Hepatocyte (in vitro differentiated cells): Measurements from ENCODE around the gene ZNF407. TPM values are rescaled to one million over a fixed set of nuclear protein-coding genes. Genes with fewer than 3 reads are reported as not detected.

Source experiments
- DNase-seq: peaks from one replicate; pipeline ENCODE4 v3.0.0-alpha.2; 2016; ENCODE audit warnings: low spot score
- H2AFZ ChIP-seq: fragments of 200-600 bp; sonication (generic); 2 replicates; pipeline ENCODE4 v1.6.0; 2016; ENCODE audit warnings: antibody characterized with exemption, mild to moderate bottlenecking
- H3K27ac ChIP-seq: fragments of 200-600 bp; sonication (generic); 2 replicates; pipeline ENCODE4 v1.5.1; 2016; ENCODE audit warnings: mild to moderate bottlenecking
- H3K27me3 ChIP-seq: fragments of 200-600 bp; sonication (generic); 2 replicates; pipeline ENCODE4 v1.6.1; 2016
- H3K36me3 ChIP-seq: fragments of 200-600 bp; sonication (generic); replicated peaks from 2 replicates; pipeline ENCODE4 v1.5.1; 2016; ENCODE audit warnings: low read depth; ENCODE audit not compliant: insufficient read depth
- H3K4me1 ChIP-seq: fragments of 200-600 bp; sonication (generic); 2 replicates; pipeline ENCODE4 v1.5.1; 2016; ENCODE audit warnings: mild to moderate bottlenecking, moderate library complexity; ENCODE audit not compliant: insufficient read depth
- H3K4me2 ChIP-seq: fragments of 200-600 bp; sonication (generic); 2 replicates; pipeline ENCODE4 v1.6.0; 2016
- H3K4me3 ChIP-seq: fragments of 200-600 bp; sonication (generic); 2 replicates; pipeline ENCODE4 v1.5.1; 2016; ENCODE audit warnings: mild to moderate bottlenecking
- H3K79me2 ChIP-seq: fragments of 200-600 bp; sonication (generic); 2 replicates; pipeline ENCODE4 v1.6.0; 2017; ENCODE audit warnings: mild to moderate bottlenecking
- H3K9me2 ChIP-seq: fragments of 200-600 bp; sonication (generic); replicated peaks from 2 replicates; pipeline ENCODE4 v1.6.0; 2017; ENCODE audit warnings: mild to moderate bottlenecking; ENCODE audit not compliant: insufficient read depth
- H3K9me3 ChIP-seq: fragments of 200-600 bp; sonication (generic); 2 replicates; pipeline ENCODE4 v1.5.1; 2016; ENCODE audit warnings: low read depth, mild to moderate bottlenecking
- H4K20me1 ChIP-seq: fragments of 200-600 bp; sonication (generic); 2 replicates; pipeline ENCODE4 v1.6.0; 2016; ENCODE audit warnings: mild to moderate bottlenecking; ENCODE audit not compliant: insufficient read depth, poor library complexity, severe bottlenecking
- EZH2 ChIP-seq: fragments of 200-600 bp; sonication (generic); IDR thresholded peaks from 2 replicates; pipeline ENCODE4 v1.6.1; 2016; ENCODE audit warnings: antibody characterized with exemption, mild to moderate bottlenecking, borderline replicate concordance
- EZH2phosphoT487 ChIP-seq: fragments of 200-600 bp; sonication (generic); IDR thresholded peaks from one replicate; pipeline ENCODE4 v1.6.1; 2018; ENCODE audit warnings: antibody characterized with exemption, mild to moderate bottlenecking, low read depth, moderate library complexity; ENCODE audit not compliant: unreplicated experiment, severe bottlenecking
- WGBS: methylation state at CpG from one replicate; pipeline ENCODE4 v1.1.6; 2016; ENCODE audit warnings: low lambda C conversion rate; ENCODE audit errors: missing lambda C conversion rate; 5-methylcytosine and 5-hydroxymethylcytosine counted together
- polyA plus RNA-seq: library from polyadenylated mRNA; unstranded; fragments of >200 nt; fragmentation: Nextera tagmentation; extraction: Ambion mirVana; gene quantifications from 2 replicates; pipeline ENCODE4 v1.2.1, GENCODE V29; 2016
- total RNA-seq: library from RNA; depleted of rRNA; stranded (reverse); fragments of >200 nt; gene quantifications from 2 replicates; pipeline ENCODE4 v1.2.3, GENCODE V29; 2014
- TF ChIP-seq, protein P1 (sequence below): fragments of 200-600 bp; sonication (generic); IDR thresholded peaks from 2 replicates; pipeline ENCODE4 v1.5.1; 2016; ENCODE audit warnings: antibody characterized with exemption, mild to moderate bottlenecking; ENCODE audit not compliant: poor library complexity

Gene ZNF407
- total and polyA plus RNA-seq, 2 experiments from 2014 or later = 3.2 to 12.4 TPM

DNA sequence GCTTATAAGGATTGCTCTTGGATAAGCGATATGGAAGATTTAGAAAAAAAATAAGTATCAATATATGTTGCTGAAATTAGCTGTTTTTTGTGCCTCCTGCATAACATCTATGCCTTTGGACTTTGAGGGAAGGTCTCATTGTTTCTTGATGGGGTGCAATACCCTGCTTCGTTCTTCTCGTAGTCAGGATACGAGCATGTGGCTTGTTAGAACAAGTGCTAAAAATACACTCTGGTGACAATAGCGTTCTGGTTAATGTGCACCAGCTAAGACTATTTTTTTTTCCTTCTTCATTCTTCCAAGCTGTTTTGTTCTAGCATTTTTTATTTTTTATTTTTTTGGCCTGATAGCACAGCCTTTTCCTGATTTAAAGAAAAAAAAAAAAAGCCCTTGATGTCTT lies 97.5 kb downstream of the ZNF407 start:
- Histone ChIP-seq H3K9me2 (no peaks in the 10 kb centered on the region), H3K27me3 (no peaks in the 10 kb centered on the region), H3K9me3 (no peaks in the 10 kb centered on the region), H3K36me3 (no peaks in the 10 kb centered on the region), H3K4me2 (no peak overlapping the region), H3K4me3 (no peak overlapping the region), H4K20me1 (no peaks in the 10 kb centered on the region), H3K79me2 (no peaks in the 10 kb centered on the region), H3K4me1 (no peaks in the 10 kb centered on the region), H3K27ac (no peak overlapping the region), H2AFZ (no peak overlapping the region)
- no peak for DNase-seq
- WGBS = 93% methylated on average over 5 of the region's 5 CpGs
- TF ChIP-seq EZH2phosphoT487 (no peak), EZH2 (no peak)
- TF ChIP-seq, protein P1, sequence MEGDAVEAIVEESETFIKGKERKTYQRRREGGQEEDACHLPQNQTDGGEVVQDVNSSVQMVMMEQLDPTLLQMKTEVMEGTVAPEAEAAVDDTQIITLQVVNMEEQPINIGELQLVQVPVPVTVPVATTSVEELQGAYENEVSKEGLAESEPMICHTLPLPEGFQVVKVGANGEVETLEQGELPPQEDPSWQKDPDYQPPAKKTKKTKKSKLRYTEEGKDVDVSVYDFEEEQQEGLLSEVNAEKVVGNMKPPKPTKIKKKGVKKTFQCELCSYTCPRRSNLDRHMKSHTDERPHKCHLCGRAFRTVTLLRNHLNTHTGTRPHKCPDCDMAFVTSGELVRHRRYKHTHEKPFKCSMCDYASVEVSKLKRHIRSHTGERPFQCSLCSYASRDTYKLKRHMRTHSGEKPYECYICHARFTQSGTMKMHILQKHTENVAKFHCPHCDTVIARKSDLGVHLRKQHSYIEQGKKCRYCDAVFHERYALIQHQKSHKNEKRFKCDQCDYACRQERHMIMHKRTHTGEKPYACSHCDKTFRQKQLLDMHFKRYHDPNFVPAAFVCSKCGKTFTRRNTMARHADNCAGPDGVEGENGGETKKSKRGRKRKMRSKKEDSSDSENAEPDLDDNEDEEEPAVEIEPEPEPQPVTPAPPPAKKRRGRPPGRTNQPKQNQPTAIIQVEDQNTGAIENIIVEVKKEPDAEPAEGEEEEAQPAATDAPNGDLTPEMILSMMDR = no peak

DNA sequence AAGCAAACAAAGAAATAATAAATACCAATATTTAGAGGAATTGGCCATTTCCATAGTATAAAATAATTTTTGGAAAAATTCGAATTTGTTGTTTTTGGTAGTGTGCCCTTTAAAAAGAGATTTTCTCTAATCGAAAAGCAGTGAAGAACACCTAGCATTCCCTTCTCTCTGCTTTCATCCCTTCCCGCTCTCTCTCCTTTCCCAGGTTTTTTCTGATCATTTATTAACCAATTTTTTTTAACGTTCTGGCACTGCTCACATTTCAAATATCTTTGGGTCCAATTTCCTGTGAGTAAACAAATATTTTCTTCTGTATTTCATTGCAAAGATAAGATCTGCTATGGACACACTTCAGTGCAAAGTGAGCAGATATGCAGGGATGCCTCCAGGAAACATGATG lies 101.2 kb downstream of the ZNF407 start:
- H4K20me1 ChIP-seq = no peaks in the 10 kb centered on the region
- no peaks in the 10 kb centered on the region for H3K4me1 ChIP-seq
- no peak overlapping the region for H3K4me2 ChIP-seq
- H3K27me3 ChIP-seq = no peaks in the 10 kb centered on the region
- H3K27ac ChIP-seq = no peak overlapping the region
- DNase-seq = no peak
- no peaks in the 10 kb centered on the region for H3K9me2 ChIP-seq
- H2AFZ ChIP-seq = no peak overlapping the region
- no peaks in the 10 kb centered on the region for H3K36me3 ChIP-seq
- no peaks in the 10 kb centered on the region for H3K9me3 ChIP-seq
- TF ChIP-seq EZH2phosphoT487 (no peak), EZH2 (no peak)
- TF ChIP-seq, protein P1 = no peak
- no peak overlapping the region for H3K4me3 ChIP-seq
- H3K79me2 ChIP-seq = no peaks in the 10 kb centered on the region
- 78% methylated on average over 4 of the region's 4 CpGs for WGBS

DNA sequence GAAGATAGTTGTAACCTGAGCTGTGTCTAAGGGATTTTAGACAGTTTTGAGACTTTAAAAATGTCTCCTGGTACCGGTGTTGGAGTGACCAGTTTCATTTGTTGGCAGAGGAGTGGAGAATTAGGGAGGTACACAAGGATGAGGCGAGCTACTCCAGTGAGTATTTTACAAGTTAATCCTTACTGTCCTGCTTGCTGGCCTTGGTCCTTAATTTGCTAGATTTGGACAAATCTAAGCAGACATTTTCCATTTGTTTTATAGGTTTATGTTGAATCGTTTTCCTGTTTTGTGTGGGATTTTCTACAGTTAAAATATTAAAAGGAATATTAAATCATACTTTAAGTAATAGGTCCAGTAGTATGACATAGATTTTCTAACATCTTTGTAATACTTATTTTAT lies 101.8 kb downstream of the ZNF407 start:
- no peak overlapping the region for H3K4me2 ChIP-seq
- no peaks in the 10 kb centered on the region for H3K27me3 ChIP-seq
- no peaks in the 10 kb centered on the region for H3K4me1 ChIP-seq
- H3K79me2 ChIP-seq = no peaks in the 10 kb centered on the region
- TF ChIP-seq, protein P1 = no peak
- TF ChIP-seq EZH2phosphoT487 (no peak), EZH2 (no peak)
- H3K9me3 ChIP-seq = no peaks in the 10 kb centered on the region
- 77% methylated on average over 3 of the region's 3 CpGs for WGBS
- H4K20me1 ChIP-seq = no peaks in the 10 kb centered on the region
- no peaks in the 10 kb centered on the region for H3K36me3 ChIP-seq
- H3K9me2 ChIP-seq = no peaks in the 10 kb centered on the region
- no peak overlapping the region for H3K27ac ChIP-seq
- no peak for DNase-seq
- H3K4me3 ChIP-seq = no peak overlapping the region
- no peak overlapping the region for H2AFZ ChIP-seq

DNA sequence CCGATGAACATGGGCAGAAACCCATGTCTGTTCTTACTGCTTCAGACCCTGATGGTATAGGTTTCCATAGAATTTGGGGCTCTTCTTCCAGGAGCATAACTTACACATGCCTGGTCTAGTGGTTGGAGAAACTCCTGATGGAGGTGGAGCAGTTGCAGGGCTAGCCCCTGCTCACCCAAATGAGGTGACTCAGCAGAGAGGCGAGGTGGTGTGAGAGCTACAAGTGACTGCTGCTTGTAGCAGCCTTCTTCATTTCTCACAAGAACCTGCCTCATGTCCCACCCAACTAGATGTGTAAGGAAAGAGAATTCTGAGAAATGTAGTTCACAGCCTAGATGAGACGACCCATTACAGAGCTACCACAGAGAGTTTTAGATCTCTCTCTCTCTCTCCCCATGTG lies 105.3 kb downstream of the ZNF407 start:
- Histone ChIP-seq H3K27ac (no peak overlapping the region), H3K9me3 (no peaks in the 10 kb centered on the region), H4K20me1 (no peaks in the 10 kb centered on the region), H3K27me3 (no peaks in the 10 kb centered on the region), H3K9me2 (no peaks in the 10 kb centered on the region), H2AFZ (no peak overlapping the region), H3K36me3 (no peaks in the 10 kb centered on the region), H3K4me2 (no peak overlapping the region), H3K4me1 (peaks cover 4% of the 10 kb centered on the region), H3K79me2 (no peaks in the 10 kb centered on the region), H3K4me3 (no peak overlapping the region)
- no peak for DNase-seq
- 84% methylated on average over 3 of the region's 3 CpGs for WGBS
- TF ChIP-seq EZH2 (no peak), EZH2phosphoT487 (no peak)
- TF ChIP-seq, protein P1 = no peak
